GM12878 (cell line): ENCODE results near the gene EPB41L4B.

ENCODE experiments used
- CEBPB ChIP-seq, 2 experiments: fragments of 150-350 bp in 1 of 2; IDR thresholded peaks; 2 replicates each; pipeline ENCODE4 v1.6.1; 2012 to 2014; ENCODE audit warnings: low read depth in 2 of 2, low read length in 2 of 2, borderline replicate concordance in 1 of 2, inconsistent platforms in 1 of 2
- DPF2 ChIP-seq: fragments of 450-650 bp; IDR thresholded peaks from 2 replicates; pipeline ENCODE4 v1.6.1; 2017; ENCODE audit warnings: mild to moderate bottlenecking
- EP300 ChIP-seq, 2 experiments: fragments of 150-350 bp in 1 of 2; IDR thresholded peaks; 2 replicates each; pipeline ENCODE4 v1.6.1; 2011 to 2012; ENCODE audit warnings: low read depth in 2 of 2, low read length in 2 of 2, borderline replicate concordance in 1 of 2, improper control_type of control experiment in 1 of 2, inconsistent platforms in 1 of 2; ENCODE audit not compliant: control insufficient read depth in 1 of 2
- EZH2 ChIP-seq: IDR thresholded peaks from 2 replicates; pipeline ENCODE4 v1.6.1; 2012; ENCODE audit warnings: low read depth, mild to moderate bottlenecking, control low read depth, inconsistent platforms, low read length, borderline replicate concordance; ENCODE audit not compliant: control insufficient read depth
- SIN3A ChIP-seq: IDR thresholded peaks from 2 replicates; pipeline ENCODE4 v1.6.1; 2012; ENCODE audit warnings: low read depth, low read length, improper control_type of control experiment
- TCF12 ChIP-seq: IDR thresholded peaks from 2 replicates; pipeline ENCODE4 v1.6.1; 2011; ENCODE audit warnings: low read depth, mild to moderate bottlenecking, low read length

DNA sequence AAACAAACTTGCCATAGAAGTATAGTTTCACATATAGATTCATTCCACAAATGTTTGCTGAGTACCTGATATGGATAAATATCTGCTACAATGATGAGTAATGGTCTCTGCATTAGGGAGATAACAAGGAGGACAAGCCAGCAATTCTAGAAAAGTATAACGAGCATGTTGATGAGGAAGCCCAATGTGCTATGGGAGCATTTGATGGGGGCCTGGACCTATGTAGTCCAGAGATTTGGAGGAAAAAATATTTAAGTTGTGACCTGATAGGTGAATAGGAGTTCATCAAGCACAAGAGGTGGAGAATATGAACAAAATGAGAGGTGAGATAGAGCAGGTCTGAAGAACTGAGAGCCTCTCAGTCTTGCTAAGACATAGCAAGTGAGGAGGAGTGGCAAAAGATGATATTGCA, 186.7 kb downstream of the EPB41L4B start:
- TF ChIP-seq EP300 (IDR thresholded peaks at IDR 0.05; ENCODE audit: borderline replicate concordance in 1 of 2, control insufficient read depth in 1 of 2, low read depth in 2 of 2, low read length in 2 of 2) (no peak), SIN3A (no peak), TCF12 (no peak), DPF2 (no peak), CEBPB (IDR thresholded peaks at IDR 0.05; ENCODE audit: borderline replicate concordance in 1 of 2, low read depth in 2 of 2, low read length in 2 of 2) (no peak), EZH2 (no peak)
